NB4 (cell line): ENCODE results near the gene FANK1.
A peak's percentile ranks its signal among the peaks of the same experiment; 100 is the strongest.

ENCODE experiments used
- DNase-seq: peaks from one replicate; pipeline ENCODE4 v3.0.0; 2010; ENCODE audit warnings: low read depth
- H3K4me3 ChIP-seq: one replicate; pipeline ENCODE4 v1.5.1; 2011; ENCODE audit warnings: mild to moderate bottlenecking, low read depth, low read length, moderate library complexity
- CTCF ChIP-seq: IDR thresholded peaks from one replicate; pipeline ENCODE4 v1.5.1; 2012; ENCODE audit warnings: low read depth, low read length
- MAX ChIP-seq: IDR thresholded peaks from 2 replicates; pipeline ENCODE4 v1.6.1; 2011; ENCODE audit warnings: low read depth, low read length
- MYC ChIP-seq: IDR thresholded peaks from 2 replicates; pipeline ENCODE4 v1.6.1; 2011; ENCODE audit warnings: low read depth, low read length
- POLR2A ChIP-seq: IDR thresholded peaks from 2 replicates; pipeline ENCODE4 v1.6.1; 2011; ENCODE audit warnings: mild to moderate bottlenecking; ENCODE audit not compliant: insufficient read length; ENCODE audit errors: extremely low read depth

FANK1 gene

GRCh38 chr10:125976960-125977605, 80.7 kb downstream of the FANK1 start:
- TF ChIP-seq POLR2A = no peak
- no peak for TF ChIP-seq MYC
- TF ChIP-seq MAX = no peak
- TF ChIP-seq CTCF = peak; percentile 59
- DNase-seq = peak; percentile 52
- H3K4me3 ChIP-seq = no peak overlapping the region

- no peak for DNase-seq
- no peak overlapping the region for H3K4me3 ChIP-seq
- TF ChIP-seq CTCF = no peak
- no peak for TF ChIP-seq MYC
- TF ChIP-seq POLR2A = no peak
- TF ChIP-seq MAX = no peak
Measured at GRCh38 chr10:125979976-125980375, 83.6 kb downstream of the FANK1 start.

GRCh38 chr10:125980521-125981035, 84.2 kb downstream of the FANK1 start:
- H3K4me3 ChIP-seq = no peak overlapping the region
- no peak for DNase-seq
- TF ChIP-seq MAX (no peak), POLR2A (no peak)

- H3K4me3 ChIP-seq = no peak overlapping the region
- peak; percentile 72 for DNase-seq
- peak; percentile 33 for TF ChIP-seq CTCF
- no peak for TF ChIP-seq MYC
- TF ChIP-seq POLR2A = no peak
- 0 out of 2 replicates have a peak, but pooled peaks have one; percentile 12 for TF ChIP-seq MAX
Measured at GRCh38 chr10:125982260-125982948, 86.0 kb downstream of the FANK1 start.

- no peak for DNase-seq
- H3K4me3 ChIP-seq = no peak overlapping the region
- TF ChIP-seq MAX (no peak), CTCF (no peak), POLR2A (no peak), MYC (no peak)
Measured at GRCh38 chr10:125983161-125983560, 86.8 kb downstream of the FANK1 start.

- no peak for TF ChIP-seq MYC
- TF ChIP-seq CTCF = no peak
- no peak for TF ChIP-seq MAX
- no peak for TF ChIP-seq POLR2A
- DNase-seq = no peak
- no peak overlapping the region for H3K4me3 ChIP-seq
Measured at GRCh38 chr10:125983656-125984055, 87.3 kb downstream of the FANK1 start.
